Natural killer cell (primary cell): Measurements from ENCODE around the gene GYPC. TPM values are rescaled to one million over a fixed set of nuclear protein-coding genes. Genes with fewer than 3 reads are reported as not detected.
"Not testable (repeated sequence)": the region's sequence is repeated elsewhere in the genome, so short reads cannot be mapped to it uniquely, and the experiment has no call there.

ENCODE experiments used
- ATAC-seq, 3 donors: fragments of 150-1000 bp in 2 of 3; fragments of 200-7000 bp in 1 of 3; cut with Tn5 transposase; 1 replicate in 1 of 3; 2 replicates in 2 of 3; pipeline ENCODE4 v1.10.0; 2021; ENCODE audit warnings: mild to moderate bottlenecking in 2 of 3, moderate library complexity in 2 of 3
- DNase-seq, 2 donors: peaks; one replicate each; pipeline versions ENCODE4 v3.0.0 to v3.0.0-alpha.2; 2013 to 2021; ENCODE audit warnings: mixed read lengths in 1 of 2
- H3K27ac ChIP-seq: one replicate; pipeline ENCODE4 v1.5.1; 2013; ENCODE audit warnings: mild to moderate bottlenecking, low read length
- H3K27me3 ChIP-seq: one replicate; pipeline ENCODE4 v1.6.1; 2013; ENCODE audit warnings: low read length; ENCODE audit not compliant: control insufficient read depth, insufficient read depth
- H3K36me3 ChIP-seq: one replicate; pipeline ENCODE4 v1.6.1; 2013; ENCODE audit warnings: low read length; ENCODE audit not compliant: control insufficient read depth, insufficient read depth
- H3K4me1 ChIP-seq: one replicate; pipeline ENCODE4 v1.6.1; 2013; ENCODE audit warnings: low read length; ENCODE audit not compliant: control insufficient read depth, insufficient read depth
- H3K4me3 ChIP-seq: one replicate; pipeline ENCODE4 v1.5.1; 2013; ENCODE audit warnings: low read length
- H3K9me3 ChIP-seq: one replicate; pipeline ENCODE4 v1.6.1; 2013; ENCODE audit warnings: low read length; ENCODE audit not compliant: control insufficient read depth, insufficient read depth
- H3K27ac Mint-ChIP-seq, 2 donors: one replicate each; pipeline ENCODE4 v1.8.0; 2022; ENCODE audit warnings: mild to moderate bottlenecking in 2 of 2, mixed read lengths in 2 of 2, moderate library complexity in 1 of 2
- H3K27me3 Mint-ChIP-seq, 2 donors: one replicate each; pipeline ENCODE4 v1.8.0; 2022; ENCODE audit warnings: low read depth in 2 of 2, mixed read lengths in 2 of 2
- H3K36me3 Mint-ChIP-seq: one replicate; pipeline ENCODE4 v1.8.0; 2022; ENCODE audit warnings: mixed read lengths
- H3K4me1 Mint-ChIP-seq, 2 donors: one replicate each; pipeline ENCODE4 v1.8.0; 2022; ENCODE audit warnings: mixed read lengths in 2 of 2
- H3K4me3 Mint-ChIP-seq: one replicate; pipeline ENCODE4 v1.8.0; 2022; ENCODE audit warnings: mild to moderate bottlenecking, moderate library complexity, mixed read lengths
- H3K9me3 Mint-ChIP-seq, 2 donors: one replicate each; pipeline ENCODE4 v1.8.0; 2022; ENCODE audit warnings: mixed read lengths in 2 of 2
- CTCF ChIP-seq: fragments of 200-600 bp; IDR thresholded peaks from one replicate; pipeline ENCODE4 v1.8.0; 2022; ENCODE audit warnings: antibody characterized with exemption
- WGBS: methylation state at CpG from one replicate; pipeline ENCODE4 v1.1.7; 2013; ENCODE audit warnings: missing lambda C conversion rate; ENCODE audit not compliant: insufficient coverage; 5-methylcytosine and 5-hydroxymethylcytosine counted together
- intact Hi-C: fragments of 100-400 bp; cut with micrococcal nuclease; formaldehyde crosslinking; loops from one replicate; pipeline ENCODE4 v1.14.2; 2022
- total RNA-seq, 4 donors: library from RNA; stranded (reverse); fragments of 120-200 nt in 1 of 4; gene quantifications; one replicate each; pipeline versions ENCODE4 v1.2.3 to v1.2.4, GENCODE V29; 2013 to 2022

GYPC gene
- total RNA-seq, 3 donors from 2014 or later (not counting 1 experiment from before 2014, with no cell fraction given), result 74.2 to 92.3 (median 78.7) TPM

- H3K36me3 Mint-ChIP-seq, result no peaks in the 10 kb centered on the region
- intact Hi-C loops, result no loop called here
- no peak for ATAC-seq
- TF ChIP-seq CTCF, result no peak
- Histone ChIP-seq H3K4me3 (no peak overlapping the region), H3K27ac (no peak overlapping the region), H3K27me3 (no peaks in the 10 kb centered on the region), H3K36me3 (no peaks in the 10 kb centered on the region), H3K4me1 (no peaks in the 10 kb centered on the region), H3K9me3 (no peaks in the 10 kb centered on the region)
- no peak overlapping the region for H3K27ac Mint-ChIP-seq
- 86% methylated on average over 6 of the region's 6 CpGs for WGBS
- H3K9me3 Mint-ChIP-seq, result no peaks in the 10 kb centered on the region
- no peak for DNase-seq
- H3K27me3 Mint-ChIP-seq, result peaks cover 0 to 3% of the 10 kb centered on the region in 2 donors
- no peak overlapping the region for H3K4me3 Mint-ChIP-seq
- no peaks in the 10 kb centered on the region for H3K4me1 Mint-ChIP-seq
These were observed 58.4 kb downstream of the GYPC start for GRCh38 chr2:126714191-126714965.

GRCh38 chr2:126715111-126715510 lies 59.2 kb downstream of the GYPC start:
- no peaks in the 10 kb centered on the region for H3K4me1 Mint-ChIP-seq

GRCh38 chr2:126715576-126716406 lies 59.8 kb downstream of the GYPC start:
- H3K27me3 Mint-ChIP-seq, result peaks cover 0 to under 1% of the 10 kb centered on the region in 2 donors
- H3K36me3 Mint-ChIP-seq, result no peaks in the 10 kb centered on the region
- intact Hi-C loops, result no loop called here
- no peak for TF ChIP-seq CTCF
- Histone ChIP-seq H3K4me1 (no peaks in the 10 kb centered on the region), H3K36me3 (no peaks in the 10 kb centered on the region), H3K27ac (no peak overlapping the region), H3K9me3 (no peaks in the 10 kb centered on the region), H3K4me3 (no peak overlapping the region), H3K27me3 (no peaks in the 10 kb centered on the region)
- no peak overlapping the region for H3K4me3 Mint-ChIP-seq
- ATAC-seq, result no peak
- H3K27ac Mint-ChIP-seq, result no peak overlapping the region
- 72% methylated on average over 5 of the region's 5 CpGs for WGBS
- no peaks in the 10 kb centered on the region for H3K4me1 Mint-ChIP-seq
- DNase-seq, result no peak
- no peaks in the 10 kb centered on the region for H3K9me3 Mint-ChIP-seq

More at GRCh38 chr2:126715111-126715510, 59.2 kb downstream of the GYPC start:
- Histone ChIP-seq H3K9me3 (no peaks in the 10 kb centered on the region), H3K27me3 (no peaks in the 10 kb centered on the region), H3K36me3 (no peaks in the 10 kb centered on the region), H3K4me3 (no peak overlapping the region), H3K27ac (no peak overlapping the region), H3K4me1 (no peaks in the 10 kb centered on the region)
- Mint-ChIP-seq H3K27me3 (no peaks in the 10 kb centered on the region), H3K4me3 (no peak overlapping the region), H3K27ac (no peak overlapping the region), H3K36me3 (no peaks in the 10 kb centered on the region), H3K9me3 (no peaks in the 10 kb centered on the region)
- intact Hi-C loops, result no loop called here
- ATAC-seq (no peak), DNase-seq (no peak)
- TF ChIP-seq CTCF, result no peak
- 80% methylated on average over 3 of the region's 3 CpGs for WGBS

GRCh38 chr2:126717277-126717676 lies 61.3 kb downstream of the GYPC start:
- H3K4me3 Mint-ChIP-seq, H3K4me3 ChIP-seq, H3K36me3 ChIP-seq, DNase-seq, H3K27ac Mint-ChIP-seq, H3K4me1 Mint-ChIP-seq, H3K9me3 ChIP-seq, H3K36me3 Mint-ChIP-seq, H3K27me3 ChIP-seq, H3K27ac ChIP-seq, H3K27me3 Mint-ChIP-seq, H3K4me1 ChIP-seq, H3K9me3 Mint-ChIP-seq, ATAC-seq, intact Hi-C loops: not testable (repeated sequence)
- WGBS, result 96% methylated on average over 10 of the region's 10 CpGs
